OCI-LY3 (cell line): ENCODE measurements around the gene HIGD1A.

ENCODE experiments used
- H2AFZ ChIP-seq: fragments of 200-600, 300-600 bp; shearing (Covaris generic); 2 replicates; pipeline ENCODE4 v1.6.0; 2014; ENCODE audit warnings: antibody characterized with exemption, low read depth, low read length
- H3K27ac ChIP-seq: fragments of 200-600, 300-600 bp; sonication (generic); 2 replicates; pipeline ENCODE4 v1.5.1; 2014; ENCODE audit warnings: mild to moderate bottlenecking, low read length, moderate library complexity, mixed read lengths
- H3K27me3 ChIP-seq: fragments of 200-600, 300-600 bp; sonication (generic); 2 replicates; pipeline ENCODE4 v1.6.1; 2014; ENCODE audit warnings: low read depth, low read length, mixed read lengths
- H3K36me3 ChIP-seq: fragments of 200-600, 300-600 bp; sonication (generic); replicated peaks from 2 replicates; pipeline ENCODE3; 2014; ENCODE audit warnings: low read depth, low read length, mixed read lengths
- H3K4me1 ChIP-seq: fragments of 300-600, 200-600 bp; sonication (generic); 2 replicates; pipeline ENCODE4 v1.6.1; 2014; ENCODE audit warnings: low read length, mixed read lengths
- H3K4me2 ChIP-seq: fragments of 200-600, 300-600 bp; sonication (generic); 2 replicates; pipeline ENCODE4 v1.6.1; 2014; ENCODE audit warnings: low read length, mixed read lengths
- H3K4me3 ChIP-seq: fragments of 300-600, 200-600 bp; sonication (generic); 2 replicates; pipeline ENCODE4 v1.5.1; 2014; ENCODE audit warnings: antibody characterized with exemption, mild to moderate bottlenecking, low read length, moderate library complexity
- H3K79me2 ChIP-seq: fragments of 300-600, 200-600 bp; shearing (Covaris generic); 2 replicates; pipeline ENCODE4 v1.6.1; 2014; ENCODE audit warnings: mild to moderate bottlenecking, low read length, mixed read lengths
- H3K9ac ChIP-seq: fragments of 300-600, 200-600 bp; shearing (Covaris generic); 2 replicates; pipeline ENCODE4 v1.6.0; 2014; ENCODE audit warnings: mild to moderate bottlenecking, low read length, moderate library complexity
- H3K9me3 ChIP-seq: fragments of 200-600, 300-600 bp; shearing (Covaris generic); 2 replicates; pipeline ENCODE4 v1.6.1; 2014; ENCODE audit warnings: low read length, mixed read lengths; ENCODE audit not compliant: insufficient read depth
- H4K20me1 ChIP-seq: fragments of 200-600, 300-600 bp; sonication (generic); 2 replicates; pipeline ENCODE4 v1.6.1; 2016; ENCODE audit warnings: low read length, mixed read lengths; ENCODE audit not compliant: insufficient read depth
- CTCF ChIP-seq: fragments of 200-600, 300-600 bp; sonication (generic); IDR thresholded peaks from 2 replicates; pipeline ENCODE4 v1.5.1; 2014; ENCODE audit warnings: antibody characterized with exemption, low read length, low read depth
- EZH2phosphoT487 ChIP-seq: fragments of 200-600 bp; shearing (Covaris generic); IDR thresholded peaks from 2 replicates; pipeline ENCODE4 v1.6.1; 2018; ENCODE audit warnings: antibody characterized with exemption, mixed run types, low read depth

The HIGD1A gene

GRCh38 chr3:42831321-42831713, 27.0 kb upstream of the HIGD1A start:
- Histone ChIP-seq H3K9me3 (no peaks in the 10 kb centered on the region), H3K9ac (peak overlapping the region; percentile 41), H3K27ac (no peak overlapping the region), H3K4me1 (peaks cover 9% of the 10 kb centered on the region), H3K79me2 (no peaks in the 10 kb centered on the region), H3K4me3 (peak overlapping the region; percentile 72), H3K4me2 (peak overlapping the region; percentile 88), H3K36me3 (no peaks in the 10 kb centered on the region), H4K20me1 (no peaks in the 10 kb centered on the region), H3K27me3 (peaks cover 3% of the 10 kb centered on the region; the same call in 1 of the 2 replicates), H2AFZ (peak overlapping the region; percentile 98)
- TF ChIP-seq CTCF (peak; percentile 92), EZH2phosphoT487 (no peak)

- H3K9me3 ChIP-seq, result no peaks in the 10 kb centered on the region
- H3K4me3 ChIP-seq, result peak overlapping the region; percentile 72
- H3K27ac ChIP-seq, result no peak overlapping the region
- H3K27me3 ChIP-seq, result peaks cover 3% of the 10 kb centered on the region; the same call in 1 of the 2 replicates
- no peaks in the 10 kb centered on the region for H3K79me2 ChIP-seq
- H3K36me3 ChIP-seq, result no peaks in the 10 kb centered on the region
- H3K4me1 ChIP-seq, result peaks cover 9% of the 10 kb centered on the region
- peak overlapping the region; percentile 98 for H2AFZ ChIP-seq
- TF ChIP-seq EZH2phosphoT487 (no peak), CTCF (peak; percentile 78)
- peak overlapping the region; percentile 41 for H3K9ac ChIP-seq
- peak overlapping the region; percentile 88 for H3K4me2 ChIP-seq
- H4K20me1 ChIP-seq, result no peaks in the 10 kb centered on the region
Observed at GRCh38 chr3:42830437-42831320, 26.4 kb upstream of the HIGD1A start.

GRCh38 chr3:42829628-42830436, 25.5 kb upstream of the HIGD1A start:
- Histone ChIP-seq H3K27ac (no peak overlapping the region), H3K9me3 (no peaks in the 10 kb centered on the region), H3K27me3 (no peaks in the 10 kb centered on the region), H3K79me2 (no peaks in the 10 kb centered on the region), H3K36me3 (no peaks in the 10 kb centered on the region), H3K9ac (no peak overlapping the region), H3K4me3 (no peak overlapping the region), H3K4me1 (peaks cover 9% of the 10 kb centered on the region), H3K4me2 (no peak overlapping the region), H2AFZ (no peak overlapping the region), H4K20me1 (no peaks in the 10 kb centered on the region)
- TF ChIP-seq EZH2phosphoT487 (no peak), CTCF (no peak)

- H4K20me1 ChIP-seq, result no peaks in the 10 kb centered on the region
- H3K9ac ChIP-seq, result no peak overlapping the region
- TF ChIP-seq CTCF, result no peak
- no peak for TF ChIP-seq EZH2phosphoT487
- H3K79me2 ChIP-seq, result no peaks in the 10 kb centered on the region
- H3K4me2 ChIP-seq, result no peak overlapping the region
- no peaks in the 10 kb centered on the region for H3K36me3 ChIP-seq
- H3K4me1 ChIP-seq, result peaks cover 9% of the 10 kb centered on the region
- no peak overlapping the region for H3K27ac ChIP-seq
- H3K9me3 ChIP-seq, result no peaks in the 10 kb centered on the region
- H2AFZ ChIP-seq, result no peak overlapping the region
- no peaks in the 10 kb centered on the region for H3K27me3 ChIP-seq
- H3K4me3 ChIP-seq, result no peak overlapping the region
Observed at GRCh38 chr3:42829083-42829627, 24.9 kb upstream of the HIGD1A start.
